ENCODE data around the gene CRELD1.

DNA sequence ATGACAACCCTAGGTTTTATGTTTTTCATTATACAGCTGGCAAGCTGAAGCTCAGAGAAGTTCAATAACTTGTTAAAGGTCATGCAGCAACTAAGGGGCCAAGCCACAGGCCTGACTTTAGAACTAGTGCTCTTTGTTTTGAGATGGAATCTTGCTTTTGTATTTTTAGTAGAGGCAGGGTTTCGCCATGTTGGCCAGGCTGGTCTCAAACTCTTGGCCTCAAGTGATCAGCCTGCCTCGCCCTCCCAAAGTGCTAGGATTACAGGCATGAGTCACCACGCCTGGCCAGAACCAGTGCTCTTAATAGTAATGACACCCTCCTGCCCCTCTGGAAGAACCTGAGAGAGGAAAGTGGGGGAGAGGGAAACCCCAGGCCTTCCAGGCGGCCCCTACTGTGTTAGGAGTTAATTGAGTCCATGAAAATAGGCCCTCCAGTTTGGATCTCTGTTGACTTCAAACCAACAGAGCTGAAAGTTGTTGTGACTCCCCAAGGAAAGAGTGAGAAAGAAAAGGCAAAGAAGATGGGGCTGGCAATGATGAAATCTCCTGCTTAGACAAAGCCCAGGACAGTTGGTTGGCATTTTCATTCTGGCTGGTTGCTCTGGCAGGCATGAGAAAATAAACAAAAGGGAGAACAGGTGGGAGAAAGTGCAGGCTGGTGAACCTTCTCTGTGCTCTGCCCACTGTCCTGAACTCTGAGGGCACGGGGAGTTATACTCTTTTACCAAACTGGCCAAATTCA is 22.1 kb downstream of the CRELD1 start:
- TF ChIP-seq, protein P1, sequence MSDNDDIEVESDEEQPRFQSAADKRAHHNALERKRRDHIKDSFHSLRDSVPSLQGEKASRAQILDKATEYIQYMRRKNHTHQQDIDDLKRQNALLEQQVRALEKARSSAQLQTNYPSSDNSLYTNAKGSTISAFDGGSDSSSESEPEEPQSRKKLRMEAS (IDR thresholded peaks at IDR 0.05): peak; percentile 15
- no peak for TF ChIP-seq EGR1 (IDR thresholded peaks at IDR 0.05; ENCODE audit: low read depth in 2 of 2)
- no peak for TF ChIP-seq TAF1 (conservative IDR thresholded peaks at IDR 0.05)

Data from liver (tissue), 2 donors.